Stimulated activated naive B cell treated with anti-CD40 and anti-IgM and Interleukin-4, amounts not matched to agents 10 μg/mL and 1 μg/mL and 100 μg/mL, for 72 hours (primary cell): Measurements from ENCODE around the gene YIPF3.
"Not testable (repeated sequence)": the region's sequence is repeated elsewhere in the genome, so short reads cannot be mapped to it uniquely, and the experiment has no call there.

Experiments
- ATAC-seq, 2 donors: fragments of 150-1000 bp; cut with Tn5 transposase; replicated peaks; 2 replicates each; pipeline ENCODE4 v1.10.0; 2021; ENCODE audit warnings: moderate library complexity in 1 of 2
- DNase-seq: peaks from one replicate; pipeline ENCODE4 v3.0.0; 2021
- H3K27ac Mint-ChIP-seq: one replicate; pipeline ENCODE4 v1.8.0; 2022; ENCODE audit warnings: mild to moderate bottlenecking, mixed read lengths
- H3K27me3 Mint-ChIP-seq, 2 donors: one replicate each; pipeline ENCODE4 v1.8.0; 2022; ENCODE audit warnings: mixed read lengths in 2 of 2
- H3K36me3 Mint-ChIP-seq, 2 donors: one replicate each; pipeline ENCODE4 v1.8.0; 2022; ENCODE audit warnings: mixed read lengths in 2 of 2, mild to moderate bottlenecking in 1 of 2
- H3K4me1 Mint-ChIP-seq, 2 donors: one replicate each; pipeline ENCODE4 v1.8.0; 2022; ENCODE audit warnings: mixed read lengths in 2 of 2, mild to moderate bottlenecking in 1 of 2
- H3K4me3 Mint-ChIP-seq, 2 donors: one replicate each; pipeline ENCODE4 v1.8.0; 2022; ENCODE audit warnings: mild to moderate bottlenecking in 2 of 2, mixed read lengths in 2 of 2, moderate library complexity in 1 of 2
- H3K9me3 Mint-ChIP-seq, 2 donors: one replicate each; pipeline ENCODE4 v1.8.0; 2022; ENCODE audit warnings: mixed read lengths in 2 of 2, mild to moderate bottlenecking in 1 of 2

Gene YIPF3

GRCh38 chr6:43504756-43505593 lies 11.8 kb downstream of the YIPF3 start:
- DNase-seq = no peak
- ATAC-seq = no peak
- H3K9me3 Mint-ChIP-seq = no peaks in the 10 kb centered on the region
- peaks cover 23 to 49% of the 10 kb centered on the region in 2 donors for H3K36me3 Mint-ChIP-seq
- no peak overlapping the region for H3K27ac Mint-ChIP-seq
- H3K27me3 Mint-ChIP-seq = peaks cover 18 to 22% of the 10 kb centered on the region in 2 donors
- H3K4me3 Mint-ChIP-seq = no peak overlapping the region
- peaks cover 21 to 33% of the 10 kb centered on the region in 2 donors for H3K4me1 Mint-ChIP-seq

DNA sequence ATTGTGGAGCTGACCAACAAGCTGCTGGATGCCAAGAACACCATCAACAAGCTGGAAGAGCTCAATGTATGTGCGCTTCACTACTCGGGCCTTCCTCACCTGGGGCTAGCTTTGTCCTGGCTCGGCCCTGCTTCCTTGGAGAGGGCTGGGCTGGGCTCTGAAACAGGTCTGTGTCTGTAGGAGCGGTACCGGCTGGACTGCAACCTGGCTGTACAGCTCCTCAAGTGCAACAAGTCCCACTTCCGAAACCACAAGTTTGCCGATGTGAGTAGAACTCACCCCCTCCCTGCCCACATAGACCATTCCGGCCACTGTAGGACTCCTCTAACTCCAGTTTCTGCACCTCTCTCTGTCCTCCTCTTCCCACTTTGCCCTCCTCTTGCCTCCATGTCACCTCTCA lies 13.3 kb downstream of the YIPF3 start:
- H3K4me1 Mint-ChIP-seq = peaks cover 12 to 21% of the 10 kb centered on the region in 2 donors
- H3K27ac Mint-ChIP-seq = no peak overlapping the region
- no peaks in the 10 kb centered on the region for H3K9me3 Mint-ChIP-seq
- H3K36me3 Mint-ChIP-seq = peaks cover 27 to 57% of the 10 kb centered on the region in 2 donors
- H3K27me3 Mint-ChIP-seq = peaks cover 7 to 10% of the 10 kb centered on the region in 2 donors
- ATAC-seq (no peak), DNase-seq (no peak)
- no peak overlapping the region for H3K4me3 Mint-ChIP-seq

- no peaks in the 10 kb centered on the region for H3K9me3 Mint-ChIP-seq
- H3K27me3 Mint-ChIP-seq = peaks cover 2 to 3% of the 10 kb centered on the region in 2 donors
- H3K27ac Mint-ChIP-seq = peak overlapping the region; percentile 80
- H3K36me3 Mint-ChIP-seq = peaks cover 31 to 57% of the 10 kb centered on the region in 2 donors
- no peak for DNase-seq
- ATAC-seq = no peak
- no peak overlapping the region for H3K4me3 Mint-ChIP-seq
- H3K4me1 Mint-ChIP-seq = peaks cover 9 to 17% of the 10 kb centered on the region in 2 donors
These were observed 14.1 kb downstream of the YIPF3 start for GRCh38 chr6:43502666-43503065.

GRCh38 chr6:43500921-43501320 lies 15.8 kb downstream of the YIPF3 start:
- Mint-ChIP-seq H3K4me3 (no peak overlapping the region), H3K4me1 (no peaks in the 10 kb centered on the region), H3K36me3 (peaks cover 33 to 50% of the 10 kb centered on the region in 2 donors), H3K27me3 (no peaks in the 10 kb centered on the region), H3K27ac (no peak overlapping the region), H3K9me3 (no peaks in the 10 kb centered on the region)
- DNase-seq = no peak
- ATAC-seq = no peak

GRCh38 chr6:43499028-43499815 lies 17.5 kb downstream of the YIPF3 start:
- no peak for ATAC-seq
- Mint-ChIP-seq H3K27ac (peak overlapping the region; percentile 69), H3K4me1 (peaks cover 2 to 6% of the 10 kb centered on the region in 2 donors), H3K4me3 (no peak overlapping the region), H3K27me3 (no peaks in the 10 kb centered on the region), H3K9me3 (no peaks in the 10 kb centered on the region), H3K36me3 (peaks cover 31 to 46% of the 10 kb centered on the region in 2 donors)
- no peak for DNase-seq

DNA sequence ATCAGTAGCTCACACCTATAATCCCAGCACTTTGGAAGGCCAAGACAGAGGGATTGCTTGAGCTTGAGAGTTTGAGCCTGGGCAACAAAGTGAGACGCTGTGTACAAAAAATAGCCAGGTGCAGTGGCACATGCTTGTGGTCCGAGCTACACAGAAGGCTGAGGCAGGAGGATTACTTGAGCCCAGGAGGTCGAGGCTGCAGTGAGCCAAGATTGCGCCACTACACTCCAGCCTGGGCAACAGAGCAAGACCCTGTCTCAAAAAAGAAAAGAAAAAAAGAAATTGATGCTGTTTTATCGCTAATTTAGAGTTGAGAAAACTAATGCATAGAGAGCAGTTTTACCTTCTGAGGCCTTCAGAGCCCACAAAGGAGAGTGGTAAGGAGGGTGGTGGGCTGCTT lies 18.4 kb downstream of the YIPF3 start:
- ATAC-seq, DNase-seq, H3K27me3 Mint-ChIP-seq, H3K27ac Mint-ChIP-seq, H3K9me3 Mint-ChIP-seq, H3K4me3 Mint-ChIP-seq: not testable (repeated sequence)
- Mint-ChIP-seq H3K4me1 (peaks cover 2 to 14% of the 10 kb centered on the region in 2 donors), H3K36me3 (peaks cover 31 to 44% of the 10 kb centered on the region in 2 donors)

DNA sequence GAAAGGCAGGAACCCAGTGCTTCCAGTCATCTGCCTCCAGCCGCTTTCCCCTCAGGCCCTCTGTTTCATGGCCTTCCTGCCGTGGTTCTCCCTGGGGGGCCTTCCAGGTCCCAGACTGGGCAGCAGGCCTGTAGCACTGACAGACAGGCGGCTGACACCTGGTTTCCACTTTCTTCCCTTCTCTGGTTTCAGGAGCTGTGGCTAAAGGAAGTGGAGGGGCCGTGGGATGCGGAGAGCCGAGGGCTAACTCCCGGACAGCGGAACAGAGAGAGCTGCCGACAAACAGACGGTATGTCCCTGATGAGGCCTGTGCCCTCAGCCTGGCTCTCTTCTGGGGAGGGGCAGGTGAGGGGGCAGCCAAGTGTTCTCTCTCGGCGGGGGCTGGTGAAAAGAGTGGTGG lies 19.0 kb downstream of the YIPF3 start:
- ATAC-seq (no peak), DNase-seq (no peak)
- H3K27me3 Mint-ChIP-seq = no peaks in the 10 kb centered on the region
- peaks cover 30 to 41% of the 10 kb centered on the region in 2 donors for H3K36me3 Mint-ChIP-seq
- H3K4me1 Mint-ChIP-seq = peaks cover 6 to 20% of the 10 kb centered on the region in 2 donors
- H3K9me3 Mint-ChIP-seq = no peaks in the 10 kb centered on the region
- peak overlapping the region; percentile 25 for H3K27ac Mint-ChIP-seq
- no peak overlapping the region for H3K4me3 Mint-ChIP-seq

DNA sequence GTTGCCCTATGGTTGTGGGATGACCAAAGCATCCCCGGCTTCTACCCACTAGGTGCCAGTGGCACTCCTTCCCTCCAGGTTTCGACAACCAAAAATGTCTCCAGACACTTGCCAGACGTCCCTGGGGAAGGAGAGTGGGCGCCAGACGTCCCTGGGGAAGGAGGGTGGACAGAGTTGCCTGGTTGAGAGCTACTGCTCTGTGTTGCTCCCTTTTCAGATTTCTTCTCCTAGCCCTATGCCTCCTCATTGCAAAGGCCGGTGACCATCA lies 19.7 kb downstream of the YIPF3 start:
- Mint-ChIP-seq H3K27me3 (no peaks in the 10 kb centered on the region), H3K9me3 (no peaks in the 10 kb centered on the region), H3K4me3 (no peak overlapping the region), H3K4me1 (peaks cover 10 to 26% of the 10 kb centered on the region in 2 donors), H3K27ac (no peak overlapping the region), H3K36me3 (peaks cover 27 to 40% of the 10 kb centered on the region in 2 donors)
- ATAC-seq (no peak), DNase-seq (no peak)

- Mint-ChIP-seq H3K4me3 (no peak overlapping the region), H3K9me3 (no peaks in the 10 kb centered on the region), H3K36me3 (peaks cover 23 to 36% of the 10 kb centered on the region in 2 donors), H3K27ac (no peak overlapping the region), H3K27me3 (no peaks in the 10 kb centered on the region), H3K4me1 (peaks cover 10 to 26% of the 10 kb centered on the region in 2 donors)
- ATAC-seq (peak in 1 of 2 donors; percentile 33), DNase-seq (no peak)
These were observed 20.2 kb downstream of the YIPF3 start for GRCh38 chr6:43496370-43497128.

GRCh38 chr6:43495409-43495941 lies 21.3 kb downstream of the YIPF3 start:
- H3K9me3 Mint-ChIP-seq = no peaks in the 10 kb centered on the region
- no peak overlapping the region for H3K4me3 Mint-ChIP-seq
- H3K36me3 Mint-ChIP-seq = peaks cover 14 to 27% of the 10 kb centered on the region in 2 donors
- H3K27ac Mint-ChIP-seq = no peak overlapping the region
- peaks cover 10 to 26% of the 10 kb centered on the region in 2 donors for H3K4me1 Mint-ChIP-seq
- ATAC-seq (no peak), DNase-seq (no peak)
- H3K27me3 Mint-ChIP-seq = no peaks in the 10 kb centered on the region

GRCh38 chr6:43494766-43495165 lies 22.0 kb downstream of the YIPF3 start:
- ATAC-seq (no peak), DNase-seq (no peak)
- Mint-ChIP-seq H3K4me1 (peaks cover 15 to 26% of the 10 kb centered on the region in 2 donors), H3K36me3 (peaks cover 18 to 25% of the 10 kb centered on the region in 2 donors), H3K27me3 (no peaks in the 10 kb centered on the region), H3K9me3 (no peaks in the 10 kb centered on the region), H3K4me3 (no peak overlapping the region), H3K27ac (no peak overlapping the region)

DNA sequence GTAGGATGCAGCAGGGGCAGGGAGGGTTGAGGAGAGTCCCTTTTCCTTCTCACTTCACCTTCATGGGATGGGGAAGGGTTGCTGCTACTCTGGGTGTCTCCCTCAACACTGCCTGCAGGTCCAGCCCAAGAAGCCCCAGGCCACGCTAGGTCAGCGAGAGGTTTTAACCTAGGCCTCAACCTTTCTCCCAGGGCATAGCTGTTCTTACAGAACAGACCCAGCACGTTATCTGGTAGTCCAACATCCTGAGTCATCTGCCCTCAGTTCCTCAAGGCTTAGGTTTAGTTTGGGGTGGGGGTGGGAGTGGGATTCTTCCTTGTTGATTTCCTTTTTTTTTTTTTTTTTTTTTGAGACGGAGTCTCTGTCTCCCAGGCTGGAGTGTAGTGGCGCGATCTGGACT lies 22.4 kb downstream of the YIPF3 start:
- Mint-ChIP-seq H3K4me3 (no peak overlapping the region), H3K36me3 (peaks cover 14 to 21% of the 10 kb centered on the region in 2 donors), H3K4me1 (peaks cover 15 to 27% of the 10 kb centered on the region in 2 donors), H3K9me3 (no peaks in the 10 kb centered on the region), H3K27me3 (no peaks in the 10 kb centered on the region), H3K27ac (no peak overlapping the region)
- DNase-seq (no peak), ATAC-seq (no peak)

GRCh38 chr6:43493833-43494232 lies 22.9 kb downstream of the YIPF3 start:
- Mint-ChIP-seq H3K4me3 (no peak overlapping the region), H3K27me3 (no peaks in the 10 kb centered on the region), H3K27ac (no peak overlapping the region), H3K4me1 (peaks cover 19 to 32% of the 10 kb centered on the region in 2 donors), H3K9me3 (no peaks in the 10 kb centered on the region), H3K36me3 (peaks cover 14 to 23% of the 10 kb centered on the region in 2 donors)
- DNase-seq (no peak), ATAC-seq (no peak)

DNA sequence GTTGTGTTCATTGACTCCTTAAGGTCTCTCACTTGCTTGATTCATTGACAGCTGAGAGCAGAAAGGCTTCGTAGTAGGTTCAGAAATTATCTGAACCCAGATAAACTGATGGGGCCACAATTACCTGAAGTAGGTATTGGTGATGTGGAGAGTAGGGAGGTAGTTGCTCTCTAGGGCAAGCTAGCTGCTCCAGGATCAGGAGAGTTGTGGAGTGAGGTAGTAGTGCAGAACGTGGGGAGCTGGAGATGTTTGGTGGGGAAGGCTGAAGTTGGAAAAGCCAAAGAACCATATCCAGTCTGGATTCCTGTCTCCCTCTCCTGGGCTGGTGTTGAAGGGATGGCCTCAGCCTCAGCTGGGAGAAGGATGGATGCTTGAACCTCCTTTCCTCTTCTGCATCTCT lies 23.5 kb downstream of the YIPF3 start:
- Mint-ChIP-seq H3K4me3 (no peak overlapping the region), H3K27me3 (no peaks in the 10 kb centered on the region), H3K9me3 (no peaks in the 10 kb centered on the region), H3K4me1 (peaks cover 19 to 38% of the 10 kb centered on the region in 2 donors), H3K36me3 (peaks cover 13 to 21% of the 10 kb centered on the region in 2 donors), H3K27ac (no peak overlapping the region)
- DNase-seq (no peak), ATAC-seq (no peak)
